Lung (tissue), 12 donors: ENCODE measurements around the gene PIK3AP1. TPM values are rescaled to one million over a fixed set of nuclear protein-coding genes. Genes with fewer than 3 reads are reported as not detected.

Experiments
- ATAC-seq: fragments of 200-7000 bp; cut with Tn5 transposase; one replicate; pipeline ENCODE4 v1.9.1; 2020; ENCODE audit warnings: moderate number of reproducible peaks; ENCODE audit not compliant: insufficient read depth, low FRiP score
- DNase-seq, 3 donors: peaks; one replicate each; pipeline ENCODE4 v3.0.0-alpha.2; 2013 to 2017
- H3K27ac ChIP-seq, 2 donors: one replicate each; pipeline ENCODE4 v1.5.1; 2013; ENCODE audit warnings: mild to moderate bottlenecking in 2 of 2, moderate library complexity in 2 of 2, control low read depth in 1 of 2, inconsistent platforms in 1 of 2, low read depth in 1 of 2, low read length in 1 of 2
- H3K27me3 ChIP-seq, 3 donors: one replicate each; pipeline ENCODE4 v1.5.1; 2013; ENCODE audit warnings: low read length in 2 of 3; ENCODE audit not compliant: control insufficient read depth in 3 of 3, insufficient read depth in 3 of 3
- H3K36me3 ChIP-seq, 4 donors: one replicate each; pipeline ENCODE4 v1.5.1; 2013; ENCODE audit warnings: low read length in 4 of 4, mild to moderate bottlenecking in 1 of 4, moderate library complexity in 1 of 4; ENCODE audit not compliant: control insufficient read depth in 4 of 4, insufficient read depth in 4 of 4
- H3K4me1 ChIP-seq, 5 donors: one replicate each; pipeline ENCODE4 v1.5.1; 2013; ENCODE audit warnings: low read length in 5 of 5, mild to moderate bottlenecking in 2 of 5, moderate library complexity in 1 of 5; ENCODE audit not compliant: control insufficient read depth in 5 of 5, insufficient read depth in 5 of 5
- H3K4me3 ChIP-seq: one replicate; pipeline ENCODE4 v1.5.1; 2013; ENCODE audit warnings: mild to moderate bottlenecking, control low read depth, moderate library complexity
- H3K9ac ChIP-seq, 2 donors: one replicate each; pipeline ENCODE4 v1.5.1; 2013; ENCODE audit warnings: low read length in 2 of 2, control low read depth in 1 of 2; ENCODE audit not compliant: insufficient read depth in 1 of 2
- H3K9me3 ChIP-seq, 4 donors: one replicate each; pipeline ENCODE4 v1.5.1; 2013; ENCODE audit warnings: low read length in 3 of 4, mild to moderate bottlenecking in 1 of 4, moderate library complexity in 1 of 4; ENCODE audit not compliant: control insufficient read depth in 4 of 4, insufficient read depth in 3 of 4
- CTCF ChIP-seq: IDR thresholded peaks from 2 replicates; pipeline ENCODE4 v1.5.1; 2012; ENCODE audit warnings: mild to moderate bottlenecking; ENCODE audit errors: control extremely low read depth, extremely low read depth
- WGBS, 2 donors: extraction: QIAGEN DNeasy Blood & Tissue Kit; methylation state at CpG; one replicate each; pipeline ENCODE4 v1.1.7; 2013; 5-methylcytosine and 5-hydroxymethylcytosine counted together
- polyA plus RNA-seq, 2 donors: library from polyadenylated mRNA; stranded (reverse); fragments of 200-250 nt; gene quantifications; one replicate each; pipeline ENCODE4 v1.2.1, GENCODE V29; 2013
- total RNA-seq, 2 donors: library from RNA; depleted of rRNA in 1 of 2; stranded (reverse); fragments of >200 nt in 1 of 2; gene quantifications; one replicate each; pipeline ENCODE4 v1.2.1, GENCODE V29; 2014 to 2021
- donor health status: control.
- donor health status: control.
- donor health status: Bipolar disorder and iron deficiency.
- donor health status: healthy.
- donor health status: DM: yes; HTN: yes; CAD: no.

PIK3AP1 gene
- total and polyA plus RNA-seq, 4 donors, result 7.3 to 120 (median 30.4) TPM

DNA sequence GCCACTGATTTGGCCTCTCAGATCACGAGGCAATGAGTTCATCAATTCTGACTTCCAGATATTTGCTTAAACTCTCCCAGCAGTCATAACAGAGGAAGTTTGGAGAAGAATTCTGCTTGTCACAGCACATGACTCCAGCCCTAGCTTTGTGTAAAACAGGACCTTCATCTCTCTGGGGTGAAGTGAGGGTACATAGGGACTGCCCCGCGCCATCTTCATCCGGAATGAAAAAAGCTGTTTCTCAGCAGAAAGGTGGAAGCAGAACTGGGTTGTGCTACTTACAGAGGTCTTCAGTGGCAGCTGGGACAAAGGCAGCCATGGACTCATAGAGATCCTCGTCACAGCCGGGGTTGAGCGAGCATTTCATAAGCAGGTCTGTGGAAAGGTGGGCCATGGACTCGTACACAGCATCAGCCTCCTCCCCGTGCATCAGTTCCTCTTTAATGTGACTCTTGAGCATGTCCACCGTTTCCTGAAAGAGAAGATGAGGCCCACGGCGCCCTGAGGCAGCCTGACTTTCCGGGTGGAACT is 75.1 kb downstream of the PIK3AP1 start:
- Histone ChIP-seq H3K4me3 (no peak overlapping the region), H3K27me3 (peaks cover 0 to 2% (median 0%) of the 10 kb centered on the region in 3 donors), H3K4me1 (no peaks in the 10 kb centered on the region), H3K27ac (peak overlapping the region in 1 of 2 donors; percentile 30), H3K9ac (no peak overlapping the region), H3K36me3 (no peaks in the 10 kb centered on the region), H3K9me3 (no peaks in the 10 kb centered on the region)
- 38 to 75% methylated on average over 13 of the region's 13 CpGs for WGBS, 2 donors
- ATAC-seq (peak; percentile 48), DNase-seq (no peak)
- no peak for TF ChIP-seq CTCF

DNA sequence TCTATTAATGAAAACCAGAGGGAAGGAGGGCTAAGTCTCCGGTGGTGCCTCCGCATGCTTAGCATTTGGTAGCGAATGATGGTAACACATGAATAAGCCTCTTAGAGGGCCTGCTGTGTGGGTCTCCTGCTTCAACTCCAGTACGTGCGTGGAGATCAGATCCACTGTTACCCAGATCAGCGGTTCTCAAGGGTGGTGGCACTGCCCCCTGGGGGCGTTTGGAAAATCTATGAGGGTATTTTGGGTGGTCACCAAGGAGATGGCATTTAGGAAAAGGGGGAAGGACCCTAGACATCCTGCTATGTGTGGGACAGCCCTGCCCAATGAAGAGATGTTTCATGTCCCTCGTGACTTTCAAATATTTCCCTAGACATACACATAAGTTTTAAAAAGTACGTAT is 76.4 kb downstream of the PIK3AP1 start:
- no peaks in the 10 kb centered on the region for H3K4me1 ChIP-seq
- DNase-seq, result no peak

GRCh38 chr10:96642973-96643372 is 77.3 kb downstream of the PIK3AP1 start:
- Histone ChIP-seq H3K27me3 (peaks cover 0 to 2% (median 0%) of the 10 kb centered on the region in 3 donors), H3K4me1 (no peaks in the 10 kb centered on the region), H3K36me3 (no peaks in the 10 kb centered on the region), H3K9ac (no peak overlapping the region), H3K27ac (no peak overlapping the region), H3K9me3 (no peaks in the 10 kb centered on the region), H3K4me3 (no peak overlapping the region)
- peak; percentile 42 for TF ChIP-seq CTCF
- ATAC-seq, result no peak
- DNase-seq, result peak in 2 of 3 donors; percentile 42 to 47
- 36 to 43% methylated on average over 4 of the region's 4 CpGs for WGBS, 2 donors

More for the DNA sequence above, 76.4 kb downstream of the PIK3AP1 start:
- Histone ChIP-seq H3K27me3 (peaks cover 0 to 2% (median 0%) of the 10 kb centered on the region in 3 donors), H3K4me3 (no peak overlapping the region), H3K36me3 (no peaks in the 10 kb centered on the region), H3K9ac (no peak overlapping the region), H3K9me3 (no peaks in the 10 kb centered on the region), H3K27ac (no peak overlapping the region)
- WGBS, 2 donors, result 81 to 85% methylated on average over 9 of the region's 9 CpGs
- no peak for TF ChIP-seq CTCF
- no peak for ATAC-seq

DNA sequence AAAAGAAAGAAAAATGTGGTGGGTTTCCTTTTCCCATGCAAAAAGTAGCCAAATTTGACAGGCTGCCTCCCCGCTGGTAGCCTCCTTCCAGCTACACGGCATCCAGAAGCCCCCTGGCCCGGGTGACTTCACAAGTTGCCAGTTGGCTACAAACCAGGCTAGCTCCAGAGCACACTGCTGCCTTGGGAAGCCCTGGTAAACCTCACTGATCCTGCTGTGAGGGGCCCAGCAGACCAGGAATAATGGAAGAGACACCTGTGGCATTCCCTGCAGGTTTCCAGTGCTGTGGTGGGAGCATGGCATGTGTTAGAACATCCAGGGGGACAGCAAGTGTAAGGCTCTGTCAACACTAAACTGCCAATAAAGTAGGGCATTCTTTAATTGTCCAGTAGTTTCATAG is 77.8 kb downstream of the PIK3AP1 start:
- DNase-seq, result no peak
- Histone ChIP-seq H3K36me3 (no peaks in the 10 kb centered on the region), H3K9ac (no peak overlapping the region), H3K4me1 (no peaks in the 10 kb centered on the region), H3K27me3 (no peaks in the 10 kb centered on the region), H3K27ac (no peak overlapping the region), H3K9me3 (no peaks in the 10 kb centered on the region), H3K4me3 (no peak overlapping the region)
- no peak for TF ChIP-seq CTCF
- WGBS, 2 donors, result 42 to 78% methylated on average over 3 of the region's 3 CpGs
- no peak for ATAC-seq
